GM21423 (cell line): ENCODE data around the gene VCAN.

ENCODE experiments used
- ATAC-seq: cut with Tn5 transposase; IDR thresholded peaks from one replicate; pipeline ENCODE4 v1.9.1; 2021; ENCODE audit warnings: mild to moderate bottlenecking, moderate library complexity; ENCODE audit not compliant: unreplicated experiment

VCAN gene

DNA sequence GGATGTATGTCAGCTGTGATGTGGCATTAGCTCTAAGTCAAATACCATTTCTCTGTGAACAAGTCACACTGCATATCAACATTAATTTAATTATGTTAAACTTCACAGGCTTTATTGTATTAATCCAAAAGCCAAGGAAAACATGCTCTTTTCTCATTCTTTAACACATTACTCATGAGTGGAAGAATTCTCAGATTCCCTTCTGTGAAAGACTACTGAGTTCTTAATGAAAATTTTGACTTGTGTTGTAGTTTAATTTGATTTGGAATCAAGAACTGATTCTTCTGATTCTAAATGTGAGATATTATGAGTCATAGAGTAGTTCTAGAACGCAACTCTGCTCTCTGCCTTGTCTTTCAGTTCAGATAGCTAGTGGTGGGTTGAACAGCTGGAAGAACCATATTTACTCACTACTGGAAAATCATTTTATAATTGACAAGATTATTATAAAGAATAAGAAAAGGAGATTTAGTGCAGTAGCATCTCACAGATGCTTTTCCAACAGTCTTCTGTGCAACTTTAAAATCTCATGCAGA is 90.6 kb downstream of the VCAN start:
- no peak for ATAC-seq

- ATAC-seq, result no peak
Measured at GRCh38 chr5:83562791-83563557, 91.4 kb downstream of the VCAN start.

- ATAC-seq, result no peak
Measured at GRCh38 chr5:83563631-83564030, 92.1 kb downstream of the VCAN start.

- ATAC-seq, result no peak
Measured at GRCh38 chr5:83564069-83564749, 92.7 kb downstream of the VCAN start.

GRCh38 chr5:83567741-83568140 is 96.2 kb downstream of the VCAN start:
- ATAC-seq, result no peak

GRCh38 chr5:83568186-83568585 is 96.6 kb downstream of the VCAN start:
- no peak for ATAC-seq

GRCh38 chr5:83570916-83571315 is 99.4 kb downstream of the VCAN start:
- no peak for ATAC-seq

DNA sequence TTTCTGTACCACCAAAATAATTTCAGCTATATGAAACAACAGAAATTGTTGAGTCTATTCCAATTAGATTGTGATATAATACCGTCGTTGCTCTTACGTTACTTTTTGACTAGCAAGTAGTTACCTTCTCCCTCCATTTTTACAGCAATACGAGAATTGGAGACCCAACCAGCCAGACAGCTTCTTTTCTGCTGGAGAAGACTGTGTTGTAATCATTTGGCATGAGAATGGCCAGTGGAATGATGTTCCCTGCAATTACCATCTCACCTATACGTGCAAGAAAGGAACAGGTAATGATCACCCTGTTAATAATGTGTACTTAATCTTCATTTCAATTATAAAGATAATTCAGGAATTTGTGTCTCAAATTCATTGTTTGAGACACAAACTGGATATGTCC is 100.7 kb downstream of the VCAN start:
- no peak for ATAC-seq

DNA sequence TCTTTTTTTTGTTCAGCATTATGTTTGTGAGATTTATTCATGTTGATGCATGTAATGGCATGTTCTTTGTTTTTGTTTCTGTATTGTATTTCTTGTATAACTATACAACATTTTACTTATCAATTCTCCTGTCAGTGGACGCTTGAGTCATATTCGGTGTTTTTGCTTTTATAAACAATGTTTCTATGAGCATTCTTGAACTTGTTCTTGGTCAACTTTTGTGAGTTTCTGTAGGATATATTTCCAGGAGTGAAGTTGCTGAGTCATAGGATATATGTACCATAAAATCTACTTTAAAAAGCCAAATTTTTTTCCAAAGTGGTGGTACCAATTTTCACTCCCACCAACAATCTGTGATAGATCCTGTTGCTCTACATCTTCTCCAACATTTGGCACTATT is 104.8 kb downstream of the VCAN start:
- no peak for ATAC-seq

DNA sequence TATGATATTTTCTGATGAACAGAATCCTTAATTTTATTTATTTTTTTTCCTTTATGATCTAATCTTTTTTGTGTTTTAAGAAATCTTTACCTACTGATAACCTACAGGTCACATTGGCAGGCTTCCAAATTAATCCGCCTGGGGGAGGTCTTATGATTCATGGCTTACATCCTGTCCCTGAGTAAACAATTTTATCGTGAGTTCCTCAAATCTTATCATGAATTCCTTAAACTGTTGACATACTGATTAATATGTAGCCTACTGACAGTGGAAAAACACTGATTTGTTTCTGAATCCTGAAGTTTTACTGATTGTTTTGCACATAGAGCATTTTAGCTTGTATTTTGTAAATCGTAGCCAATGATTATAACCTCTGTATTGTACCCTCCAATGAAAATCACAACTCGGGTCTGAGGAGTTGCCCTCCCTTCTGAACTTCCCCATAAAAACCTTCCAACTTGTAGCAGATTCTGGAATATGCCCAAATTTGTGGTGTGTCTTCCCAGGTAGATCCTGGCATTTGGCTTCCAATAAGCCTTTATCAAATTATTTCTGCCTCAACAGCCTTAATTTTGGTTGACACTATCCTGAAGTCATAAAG is 105.6 kb downstream of the VCAN start:
- no peak for ATAC-seq

GRCh38 chr5:83583859-83584258 is 112.3 kb downstream of the VCAN start:
- ATAC-seq, result no peak

- ATAC-seq, result no peak
Measured at GRCh38 chr5:83586874-83587776, 115.6 kb downstream of the VCAN start.

DNA sequence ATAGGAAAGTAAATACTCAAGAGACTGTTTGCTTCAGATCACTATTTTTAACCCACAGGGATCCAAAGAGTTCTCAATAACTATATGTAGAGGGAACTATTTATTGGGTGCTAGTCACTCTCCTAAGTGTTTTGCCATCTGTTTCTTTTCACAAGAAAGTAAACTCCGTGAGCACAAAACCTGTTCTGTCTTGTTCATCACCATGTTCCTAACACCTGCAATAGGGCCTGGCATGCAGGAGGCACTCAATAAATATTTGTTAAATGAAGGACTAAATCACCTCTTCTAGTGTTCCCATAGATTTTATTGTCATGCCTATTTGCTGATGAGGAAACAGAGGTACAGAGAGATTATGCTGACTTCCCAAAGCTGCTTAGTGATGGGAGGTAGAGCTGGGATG is 118.2 kb downstream of the VCAN start:
- ATAC-seq, result no peak

DNA sequence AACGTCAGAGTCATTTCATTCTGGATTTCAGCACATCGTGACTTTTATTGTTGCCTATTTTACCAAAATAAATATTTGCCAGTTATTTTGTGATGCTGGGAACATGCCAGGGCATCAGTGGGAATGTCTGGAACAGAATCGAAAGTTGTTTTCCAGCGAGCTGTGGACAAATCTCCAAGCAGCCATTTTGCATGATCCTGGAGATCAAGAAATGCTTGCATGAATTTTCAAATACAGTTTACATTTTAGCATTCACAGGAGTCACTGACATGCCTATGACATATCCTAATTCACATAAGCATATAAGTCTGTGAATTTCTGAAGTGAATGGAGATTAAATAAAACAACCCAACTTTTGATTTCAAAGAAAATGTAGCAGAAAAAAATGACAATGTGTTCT is 119.4 kb downstream of the VCAN start:
- ATAC-seq, result no peak

- ATAC-seq, result no peak
Measured at GRCh38 chr5:83595217-83595616, 123.7 kb downstream of the VCAN start.

GRCh38 chr5:83608122-83608521 is 136.6 kb downstream of the VCAN start:
- no peak for ATAC-seq

DNA sequence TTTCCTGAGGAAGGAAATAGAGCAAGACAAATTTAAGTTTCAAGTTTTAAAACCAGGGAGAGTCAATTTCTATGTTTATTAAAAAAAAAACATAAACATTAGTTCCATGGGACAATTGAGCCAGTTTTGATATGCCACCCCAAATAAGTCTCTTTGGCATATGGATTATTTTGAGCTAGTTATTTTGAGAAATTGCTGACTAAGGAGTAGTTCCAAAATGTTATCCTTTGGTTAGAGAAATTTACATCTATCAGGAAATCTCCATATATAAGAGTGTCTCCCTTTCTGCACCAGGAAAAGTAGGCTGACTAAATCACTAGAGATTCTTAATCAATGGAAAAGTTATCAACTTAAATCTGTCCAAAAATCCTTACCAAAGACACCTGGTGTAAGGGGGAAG is 143.3 kb downstream of the VCAN start:
- no peak for ATAC-seq

DNA sequence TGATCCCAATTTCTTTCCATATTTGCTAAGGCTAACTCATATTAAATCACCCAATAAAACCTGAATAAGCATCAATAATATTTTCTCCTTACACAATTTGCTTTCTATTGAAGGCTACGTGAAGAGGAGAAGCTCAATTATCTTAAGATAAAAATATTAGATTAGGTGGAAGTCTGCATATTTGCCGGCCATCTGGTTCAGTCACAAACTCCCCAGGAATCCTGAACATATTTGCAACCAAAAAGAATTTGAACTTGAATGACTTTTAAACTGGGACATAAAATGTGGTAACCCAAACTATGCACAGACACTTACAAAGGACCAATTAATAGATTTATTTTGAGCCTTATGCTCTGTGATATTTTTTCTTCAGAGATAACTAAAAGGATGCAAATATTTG is 156.8 kb downstream of the VCAN start:
- ATAC-seq, result no peak
